H1 (cell line): Measurements from ENCODE around the gene MYCBP2. TPM values are rescaled to one million over a fixed set of nuclear protein-coding genes. Genes with fewer than 3 reads are reported as not detected.

Experiments
- CTCF ChIA-PET: fragments of 300-600 bp; sonication (Branson Sonifier 250); formaldehyde crosslinking; loops from one replicate; lab custom pipeline; 2021; ENCODE audit not compliant: partially characterized antibody; lab: Charles Lee
- POLR2A ChIA-PET: fragments of 300-600 bp; sonication (Branson Sonifier 250); formaldehyde crosslinking; loops from one replicate; lab custom pipeline; 2021; ENCODE audit warnings: inconsistent platforms; ENCODE audit not compliant: partially characterized antibody; lab: Charles Lee
- DNase-seq, 2 experiments: peaks; one replicate each; pipeline versions ENCODE4 v3.0.0 to v3.0.0-alpha.2; 2010 to 2022; ENCODE audit warnings: low spot score in 2 of 2, low read depth in 1 of 2, mixed read lengths in 1 of 2
- FAIRE-seq: peaks from 2 replicates; lab custom pipeline; 2011; peaks lifted over from hg19 to GRCh38; lab: Jason Lieb, UNC
- H2AFZ ChIP-seq: 2 replicates; pipeline ENCODE4 v1.8.1; 2012; ENCODE audit warnings: low read length, inconsistent platforms
- H2AK5ac ChIP-seq: 2 replicates; pipeline ENCODE4 v1.6.1; 2013; ENCODE audit warnings: low read depth, low read length
- H2BK120ac ChIP-seq: replicated peaks from 2 replicates; pipeline ENCODE3; 2013; ENCODE audit warnings: low read depth, low read length, inconsistent platforms
- H2BK12ac ChIP-seq: 2 replicates; pipeline ENCODE4 v1.6.1; 2013; ENCODE audit warnings: low read depth, low read length
- H2BK15ac ChIP-seq: 2 replicates; pipeline ENCODE4 v1.6.1; 2013; ENCODE audit warnings: low read length
- H2BK20ac ChIP-seq: 2 replicates; pipeline ENCODE4 v1.6.1; 2013; ENCODE audit warnings: low read length
- H2BK5ac ChIP-seq: 2 replicates; pipeline ENCODE4 v1.6.1; 2013; ENCODE audit warnings: low read depth, low read length
- H3K14ac ChIP-seq: 2 replicates; pipeline ENCODE4 v1.6.1; 2013; ENCODE audit warnings: inconsistent platforms; ENCODE audit not compliant: insufficient read length
- H3K18ac ChIP-seq: 2 replicates; pipeline ENCODE4 v1.6.1; 2013; ENCODE audit warnings: low read length; ENCODE audit errors: extremely low read depth
- H3K23ac ChIP-seq: 2 replicates; pipeline ENCODE4 v1.6.1; 2013; ENCODE audit warnings: inconsistent platforms; ENCODE audit not compliant: insufficient read length
- H3K23me2 ChIP-seq: 2 replicates; pipeline ENCODE4 v1.6.1; 2013; ENCODE audit warnings: low read depth, low read length
- H3K27ac ChIP-seq: 2 replicates; pipeline ENCODE4 v1.6.1; 2011; ENCODE audit warnings: low read depth, low read length, inconsistent platforms
- H3K27me3 ChIP-seq, 4 experiments: replicated peaks in 1 of 4; 1 replicate in 1 of 4; 2 replicates in 3 of 4; pipeline versions ENCODE4 v1.6.1 to v1.8.1; 2011 to 2013; ENCODE audit warnings: low read length in 3 of 4, mild to moderate bottlenecking in 3 of 4, inconsistent platforms in 2 of 4, mixed read lengths in 2 of 4, moderate library complexity in 1 of 4; ENCODE audit not compliant: control insufficient read depth in 3 of 4, insufficient read depth in 3 of 4; ENCODE audit errors: extremely low read depth in 1 of 4
- H3K36me3 ChIP-seq, 4 experiments: 2 replicates each; pipeline versions ENCODE4 v1.6.1 to v1.8.1; 2011 to 2013; ENCODE audit warnings: mild to moderate bottlenecking in 4 of 4, low read length in 3 of 4, moderate library complexity in 2 of 4, control low read depth in 1 of 4, inconsistent platforms in 1 of 4; ENCODE audit not compliant: insufficient read depth in 4 of 4, control insufficient read depth in 2 of 4
- H3K4ac ChIP-seq: replicated peaks from 2 replicates; pipeline ENCODE3; 2013; ENCODE audit warnings: low read length, low read depth, mixed read lengths, inconsistent platforms; ENCODE audit not compliant: insufficient read length
- H3K4me1 ChIP-seq, 4 experiments: replicated peaks in 1 of 4; 1 replicate in 1 of 4; 2 replicates in 3 of 4; pipeline versions ENCODE4 v1.6.1 to v1.8.1; 2011 to 2013; ENCODE audit warnings: low read length in 3 of 4, inconsistent platforms in 2 of 4, mixed read lengths in 1 of 4; ENCODE audit not compliant: insufficient read depth in 4 of 4, control insufficient read depth in 3 of 4
- H3K4me2 ChIP-seq, 2 experiments: 2 replicates each; pipeline versions ENCODE4 v1.6.1 to v1.8.1; 2011 to 2013; ENCODE audit warnings: low read depth in 2 of 2, low read length in 2 of 2, control low read depth in 1 of 2, inconsistent platforms in 1 of 2, mild to moderate bottlenecking in 1 of 2; ENCODE audit not compliant: insufficient read depth in 1 of 2
- H3K4me3 ChIP-seq, 4 experiments: fragments of 200-600, 300-600 bp in 1 of 4; sonication (generic), shearing (Covaris generic), sonication (Bioruptor Twin) in 1 of 4; 2 replicates each; pipeline versions ENCODE4 v1.5.1 to v1.8.1; 2011 to 2016; ENCODE audit warnings: low read length in 4 of 4, low read depth in 3 of 4, control low read depth in 2 of 4, inconsistent platforms in 2 of 4, mild to moderate bottlenecking in 2 of 4, mixed read lengths in 1 of 4, moderate library complexity in 1 of 4; ENCODE audit not compliant: insufficient read depth in 2 of 4; ENCODE audit errors: extremely low read depth in 1 of 4
- H3K56ac ChIP-seq: replicated peaks from 2 replicates; pipeline ENCODE3; 2013; ENCODE audit warnings: low read depth, mild to moderate bottlenecking, mixed read lengths, low read length, inconsistent platforms; ENCODE audit not compliant: insufficient read length
- H3K79me1 ChIP-seq: 2 replicates; pipeline ENCODE4 v1.6.1; 2013; ENCODE audit warnings: low read depth, low read length, control low read depth
- H3K79me2 ChIP-seq, 2 experiments: 2 replicates each; pipeline versions ENCODE4 v1.6.1 to v1.8.1; 2012 to 2013; ENCODE audit warnings: low read length in 2 of 2, mild to moderate bottlenecking in 2 of 2, inconsistent platforms in 1 of 2; ENCODE audit not compliant: insufficient read depth in 2 of 2, control insufficient read depth in 1 of 2
- H3K9ac ChIP-seq, 4 experiments: replicated peaks in 1 of 4; 1 replicate in 1 of 4; 2 replicates in 3 of 4; pipeline versions ENCODE4 v1.6.1 to v1.8.1; 2011 to 2013; ENCODE audit warnings: low read depth in 3 of 4, low read length in 3 of 4, control low read depth in 2 of 4, mild to moderate bottlenecking in 2 of 4, moderate library complexity in 2 of 4, inconsistent platforms in 1 of 4; ENCODE audit errors: extremely low read depth in 1 of 4
- H3K9me3 ChIP-seq, 2 experiments: 2 replicates each; pipeline versions ENCODE4 v1.6.1 to v1.8.1; 2012 to 2013; ENCODE audit warnings: mild to moderate bottlenecking in 2 of 2, moderate library complexity in 2 of 2, control low read depth in 1 of 2, inconsistent platforms in 1 of 2, low read depth in 1 of 2, low read length in 1 of 2, mixed read lengths in 1 of 2; ENCODE audit not compliant: insufficient read depth in 2 of 2
- H4K20me1 ChIP-seq, 2 experiments: replicated peaks in 1 of 2; 2 replicates each; pipeline versions ENCODE3 to v1.8.1; 2011 to 2013; ENCODE audit warnings: inconsistent platforms in 2 of 2, low read length in 2 of 2, mild to moderate bottlenecking in 1 of 2; ENCODE audit not compliant: insufficient read depth in 2 of 2, control insufficient read depth in 1 of 2
- H4K5ac ChIP-seq: 2 replicates; pipeline ENCODE4 v1.6.1; 2013; ENCODE audit warnings: low read length, low read depth, mixed read lengths, inconsistent platforms; ENCODE audit not compliant: insufficient read length
- H4K8ac ChIP-seq: 2 replicates; pipeline ENCODE4 v1.8.0; 2013; ENCODE audit warnings: mild to moderate bottlenecking, moderate library complexity, low read length, inconsistent platforms; ENCODE audit not compliant: insufficient read depth; ENCODE audit errors: extremely low read depth
- H4K91ac ChIP-seq: replicated peaks from 2 replicates; pipeline ENCODE3; 2013; ENCODE audit warnings: low read length, mixed read lengths, inconsistent platforms; ENCODE audit not compliant: insufficient read length
- GABPA ChIP-seq: IDR thresholded peaks from 2 replicates; pipeline ENCODE4 v1.6.1; 2011; ENCODE audit warnings: mild to moderate bottlenecking, low read length, moderate library complexity, borderline replicate concordance; ENCODE audit not compliant: insufficient read depth
- HDAC2 ChIP-seq, 2 experiments: fragments of 300-600 bp in 1 of 2; sonication (generic) in 1 of 2; IDR thresholded peaks; 2 replicates each; pipeline ENCODE4 v1.6.1; 2011 to 2012; ENCODE audit warnings: low read depth in 2 of 2, low read length in 2 of 2, mild to moderate bottlenecking in 2 of 2, moderate library complexity in 2 of 2, borderline replicate concordance in 1 of 2, inconsistent platforms in 1 of 2
- RAD21 ChIP-seq, 2 experiments: IDR thresholded peaks in 1 of 2; conservative IDR thresholded peaks in 1 of 2; 2 replicates each; pipeline ENCODE4 v1.6.1; 2011; ENCODE audit warnings: low read depth in 2 of 2, low read length in 2 of 2, improper control_type of control experiment in 1 of 2, inconsistent platforms in 1 of 2, mild to moderate bottlenecking in 1 of 2, moderate library complexity in 1 of 2
- RBBP5 ChIP-seq: IDR thresholded peaks from 2 replicates; pipeline ENCODE4 v1.7.1; 2012; ENCODE audit warnings: low read depth, mild to moderate bottlenecking, inconsistent platforms, low read length, moderate library complexity, borderline replicate concordance
- TAF7 ChIP-seq: optimal IDR thresholded peaks from 2 replicates; pipeline ENCODE3; 2011; ENCODE audit warnings: low read depth, mild to moderate bottlenecking, inconsistent platforms, low read length, moderate library complexity, borderline replicate concordance
- WGBS, 2 experiments: shearing (Covaris generic) in 1 of 2; methylation state at CpG; one replicate each; pipeline versions ENCODE4 v1.1.6 to v1.1.7; 2013 to 2015; ENCODE audit warnings: low lambda C conversion rate in 2 of 2, mixed read lengths in 2 of 2, inconsistent platforms in 1 of 2, low coverage in 1 of 2, missing lambda C conversion rate in 1 of 2; ENCODE audit not compliant: insufficient replicate concordance in 2 of 2, insufficient coverage in 1 of 2, insufficient read length in 1 of 2; ENCODE audit errors: extremely low coverage in 1 of 2, missing lambda C conversion rate in 1 of 2; 5-methylcytosine and 5-hydroxymethylcytosine counted together
- polyA plus RNA-seq, 7 experiments: library from polyadenylated mRNA; depleted of rRNA in 3 of 7; stranded (reverse) in 5 of 7; unstranded in 2 of 7; fragments of >200 nt in 5 of 7; fragments of 200-250 nt in 2 of 7; gene quantifications; 1 replicate in 5 of 7; 2 replicates in 1 of 7; 4 replicates in 1 of 7; pipeline versions ENCODE4 v1.2.1 to v1.2.3, GENCODE V29; 2011 to 2013; ENCODE audit warnings: missing spikeins in 2 of 7, mixed read lengths in 2 of 7
- total RNA-seq: library from RNA; stranded (reverse); fragmentation: NEBNext Ultra II Directional; extraction: Animal tissue kit (Norgen Biotek cat#: 25700); gene quantifications from 2 replicates; pipeline ENCODE4 v1.2.1, GENCODE V29; 2021

Gene MYCBP2
- total and polyA plus RNA-seq, 2 of the 8 experiments (the other 6 are each of a cell fraction or from before 2014, with no cell fraction given) = 19.0 to 52.1 TPM

GRCh38 chr13:77310161-77310560 is 16.7 kb downstream of the MYCBP2 start:
- Histone ChIP-seq H3K27ac (no peak overlapping the region), H3K18ac (no peak overlapping the region), H3K23ac (no peak overlapping the region), H3K79me2 (peaks cover 0 to 100% of the 10 kb centered on the region in 2 experiments; a peak in 3 of 4 replicates), H2BK5ac (no peak overlapping the region), H3K9ac (no peak overlapping the region), H4K5ac (no peak overlapping the region), H2BK15ac (no peak overlapping the region), H3K27me3 (no peaks in the 10 kb centered on the region), H4K91ac (no peak overlapping the region), H2BK20ac (no peak overlapping the region), H4K8ac (no peak overlapping the region), H3K79me1 (0 out of 2 replicates have a peak, but pooled peaks cover 2% of the 10 kb centered on the region), H2BK12ac (no peak overlapping the region), H2BK120ac (no peak overlapping the region), H3K23me2 (no peaks in the 10 kb centered on the region), H3K56ac (no peak overlapping the region), H2AFZ (no peak overlapping the region), H3K4me1 (peaks cover 0 to 13% (median 7%) of the 10 kb centered on the region in 4 experiments; a peak in 5 of 7 replicates), H2AK5ac (no peak overlapping the region), H3K4ac (no peak overlapping the region), H3K14ac (no peak overlapping the region), H3K36me3 (no peaks in the 10 kb centered on the region), H4K20me1 (peaks cover 0 to 1% of the 10 kb centered on the region in 2 experiments), H3K4me3 (no peak overlapping the region), H3K4me2 (no peak overlapping the region; a peak in 1 of 4 replicates), H3K9me3 (no peaks in the 10 kb centered on the region)
- CTCF ChIA-PET = interaction anchor here (1.7 kb wide), 1 partner anchor 11 kb away, joined by 5 read pairs; no protein-coding TSS in a partner anchor
- TF ChIP-seq TAF7 (no peak), RAD21 (IDR thresholded peaks at IDR 0.05 in 1 of 2, conservative IDR thresholded peaks at IDR 0.05 in 1 of 2; ENCODE audit: low read depth in 2 of 2, low read length in 2 of 2) (no peak), HDAC2 (IDR thresholded peaks at IDR 0.05; ENCODE audit: borderline replicate concordance in 1 of 2, low read depth in 2 of 2, low read length in 2 of 2) (no peak), GABPA (no peak), RBBP5 (no peak)
- POLR2A ChIA-PET = interaction anchor here (0.5 kb wide), 1 partner anchor 168 kb away, joined by 3 read pairs; no protein-coding TSS in a partner anchor
- WGBS, 2 experiments = 85% methylated on average over 2 of the region's 2 CpGs; no CpG with 5 or more reads in 1 of the 2 experiments
- FAIRE-seq (no peak), DNase-seq (no peak)
